Measurements from ENCODE around the gene CEL.
A peak's percentile ranks its signal among the peaks of the same experiment; 100 is the strongest.

CEL gene

GRCh38 chr9:133030317-133031129 lies 31.3 kb upstream of the CEL start, which contains the start of gene GTF3C5 (continued):
- 0 out of 2 replicates have a peak, but pooled peaks have one; percentile 72 for TF ChIP-seq ZNF645 (tag by site-specific recombination; IDR thresholded peaks at IDR 0.05)
- peak; percentile 81 for TF ChIP-seq ZNF394 (tag by site-specific recombination; IDR thresholded peaks at IDR 0.05; ENCODE audit: borderline replicate concordance)
- TF ChIP-seq ZNF239 (tag by site-specific recombination; IDR thresholded peaks at IDR 0.05) = no peak
- TF ChIP-seq GLIS2 (tag by site-specific recombination; IDR thresholded peaks at IDR 0.05) = peak; percentile 67
- TF ChIP-seq ZNF140 (tag by site-specific recombination; IDR thresholded peaks at IDR 0.05) = no peak
- TF ChIP-seq ZNF639 (tag by site-specific recombination; IDR thresholded peaks at IDR 0.05) = peak; percentile 99
- TF ChIP-seq ZNF777 (tag by site-specific recombination; IDR thresholded peaks at IDR 0.05; ENCODE audit: borderline replicate concordance) = peak; percentile 85; the same call in 1 of the 2 replicates
- TF ChIP-seq KLF16 (tag by site-specific recombination; IDR thresholded peaks at IDR 0.05) = peak; percentile 98
- TF ChIP-seq REST (tag by site-specific recombination; IDR thresholded peaks at IDR 0.05) = peak; percentile 75
- TF ChIP-seq GFI1B (tag by site-specific recombination; IDR thresholded peaks at IDR 0.05) = peak; percentile 47; the same call in 1 of the 2 replicates
- peak; percentile 85 for TF ChIP-seq ZNF785 (tag by site-specific recombination; IDR thresholded peaks at IDR 0.05)
- TF ChIP-seq KLF8 (tag by site-specific recombination; IDR thresholded peaks at IDR 0.05) = peak; percentile 99
- 0 out of 2 replicates have a peak, but pooled peaks have one; percentile 15 for TF ChIP-seq ZNF37A (tag by site-specific recombination; IDR thresholded peaks at IDR 0.05)
- TF ChIP-seq OVOL3 (tag by site-specific recombination; IDR thresholded peaks at IDR 0.05) = peak; percentile 85; the same call in 1 of the 2 replicates
- peak; percentile 83; the same call in 1 of the 2 replicates for TF ChIP-seq ZNF280D (tag by site-specific recombination; IDR thresholded peaks at IDR 0.05)
- no peak for TF ChIP-seq SETDB1 (IDR thresholded peaks at IDR 0.05; ENCODE audit: insufficient read length, low read length)
- 0 out of 2 replicates have a peak, but pooled peaks have one; percentile 83 for TF ChIP-seq ZSCAN18 (tag by site-specific recombination; IDR thresholded peaks at IDR 0.05)
- TF ChIP-seq AEBP2 (tag by site-specific recombination; IDR thresholded peaks at IDR 0.05; ENCODE audit: borderline replicate concordance) = peak; percentile 73; the same call in 1 of the 2 replicates
- peak; percentile 93 for TF ChIP-seq ZNF24 (tag by site-specific recombination; IDR thresholded peaks at IDR 0.05)
- no peak for TF ChIP-seq HOXC10 (CRISPR knock-in tag; IDR thresholded peaks at IDR 0.05)
- TF ChIP-seq PRDM10 (tag by site-specific recombination; IDR thresholded peaks at IDR 0.05) = peak; percentile 56; the same call in 1 of the 2 replicates

All from HEK293 (cell line).